GM23248 (cell line): ENCODE results near the gene KRTAP22-2. TPM values are rescaled to one million over a fixed set of nuclear protein-coding genes. Genes with fewer than 3 reads are reported as not detected.

Experiments
- DNase-seq: peaks from one replicate; pipeline ENCODE4 v3.0.0-alpha.2; 2015
- H2AFZ ChIP-seq: fragments of 200-600 bp; sonication (generic); 2 replicates; pipeline ENCODE4 v1.6.1; 2016; ENCODE audit warnings: antibody characterized with exemption
- H3F3A ChIP-seq: fragments of 200-600 bp; sonication (generic); 2 replicates; pipeline ENCODE4 v1.6.1; 2016; ENCODE audit warnings: mild to moderate bottlenecking, antibody characterized with exemption, mixed run types; ENCODE audit not compliant: insufficient read depth
- H3K27ac ChIP-seq: fragments of 200-600 bp; sonication (generic); 2 replicates; pipeline ENCODE4 v1.5.1; 2016; ENCODE audit warnings: mild to moderate bottlenecking
- H3K27me3 ChIP-seq: fragments of 200-600 bp; sonication (generic); replicated peaks from 2 replicates; pipeline ENCODE4 v1.6.1; 2016; ENCODE audit warnings: mild to moderate bottlenecking; ENCODE audit not compliant: insufficient read depth
- H3K36me3 ChIP-seq: fragments of 200-600 bp; sonication (generic); 2 replicates; pipeline ENCODE4 v1.6.1; 2016; ENCODE audit warnings: low read depth, mild to moderate bottlenecking
- H3K4me1 ChIP-seq: fragments of 200-600 bp; sonication (generic); 2 replicates; pipeline ENCODE4 v1.6.1; 2016; ENCODE audit warnings: mild to moderate bottlenecking; ENCODE audit not compliant: insufficient read depth
- H3K4me2 ChIP-seq: fragments of 200-600 bp; sonication (generic); one replicate; pipeline ENCODE4 v1.6.1; 2016; ENCODE audit warnings: mild to moderate bottlenecking; ENCODE audit not compliant: unreplicated experiment
- H3K4me3 ChIP-seq: fragments of 200-600 bp; sonication (generic); 2 replicates; pipeline ENCODE4 v1.5.1; 2016; ENCODE audit warnings: mild to moderate bottlenecking
- H3K79me2 ChIP-seq: fragments of 200-600 bp; sonication (generic); 2 replicates; pipeline ENCODE4 v1.6.1; 2016; ENCODE audit warnings: mild to moderate bottlenecking; ENCODE audit not compliant: insufficient read depth
- H3K9ac ChIP-seq: fragments of 200-600 bp; sonication (generic); 2 replicates; pipeline ENCODE4 v1.6.1; 2016; ENCODE audit warnings: mild to moderate bottlenecking
- H3K9me2 ChIP-seq: fragments of 200-600 bp; sonication (generic); 2 replicates; pipeline ENCODE4 v1.6.1; 2016; ENCODE audit warnings: mixed run types, mild to moderate bottlenecking, moderate library complexity; ENCODE audit not compliant: insufficient read depth
- H3K9me3 ChIP-seq: fragments of 200-600 bp; sonication (generic); one replicate; pipeline ENCODE4 v1.6.1; 2017; ENCODE audit warnings: low read depth
- H4K20me1 ChIP-seq: fragments of 200-600 bp; sonication (generic); 2 replicates; pipeline ENCODE4 v1.6.0; 2016; ENCODE audit not compliant: insufficient read depth
- EZH2 ChIP-seq: fragments of 200-600 bp; sonication (generic); IDR thresholded peaks from 2 replicates; pipeline ENCODE4 v1.6.1; 2018; ENCODE audit warnings: antibody characterized with exemption, mild to moderate bottlenecking; ENCODE audit not compliant: insufficient read depth, poor library complexity, severe bottlenecking
- EZH2phosphoT487 ChIP-seq: fragments of 200-600 bp; sonication (generic); IDR thresholded peaks from 2 replicates; pipeline ENCODE4 v1.6.1; 2018; ENCODE audit warnings: antibody characterized with exemption, moderate library complexity, mild to moderate bottlenecking, low read depth; ENCODE audit not compliant: insufficient read depth
- WGBS, 2 experiments: methylation state at CpG; one replicate each; pipeline ENCODE4 v1.1.6; 2015 to 2017; ENCODE audit warnings: low lambda C conversion rate in 2 of 2, low coverage in 1 of 2; ENCODE audit errors: missing lambda C conversion rate in 2 of 2; 5-methylcytosine and 5-hydroxymethylcytosine counted together
- in situ Hi-C: fragments of 300-500 bp; cut with MboI; formaldehyde crosslinking; loops from 2 replicates; pipeline ENCODE4 v1.15.0; 2020
- polyA plus RNA-seq: library from polyadenylated mRNA; unstranded; fragments of >200 nt; fragmentation: Nextera tagmentation; extraction: Ambion mirVana; gene quantifications from 2 replicates; pipeline ENCODE4 v1.2.1, GENCODE V29; 2016
- total RNA-seq: library from RNA; depleted of rRNA; stranded (reverse); fragments of >200 nt; shearing (Covaris generic); gene quantifications from 2 replicates; pipeline ENCODE4 v1.2.3, GENCODE V29; 2014

KRTAP22-2 gene
- total and polyA plus RNA-seq, 2 experiments from 2014 or later: not detected

GRCh38 chr21:30561957-30562356 lies 28.2 kb downstream of the KRTAP22-2 start:
- Histone ChIP-seq H4K20me1 (no peaks in the 10 kb centered on the region), H3K9me2 (no peaks in the 10 kb centered on the region), H3K79me2 (no peaks in the 10 kb centered on the region), H3K4me1 (no peaks in the 10 kb centered on the region), H3K27ac (no peak overlapping the region), H3K36me3 (no peaks in the 10 kb centered on the region), H3K9me3 (no peaks in the 10 kb centered on the region), H3F3A (no peaks in the 10 kb centered on the region), H3K27me3 (no peaks in the 10 kb centered on the region), H3K4me2 (no peak overlapping the region), H3K4me3 (no peak overlapping the region), H2AFZ (no peak overlapping the region), H3K9ac (no peak overlapping the region)
- no peak for DNase-seq
- in situ Hi-C loops: no loop called here
- TF ChIP-seq EZH2phosphoT487: no peak
- TF ChIP-seq EZH2: no peak
- 17% methylated on average over 2 of the region's 2 CpGs for whole genome bisulfite sequencing, 2 experiments

- no peaks in the 10 kb centered on the region for H3K27me3 ChIP-seq
- no peaks in the 10 kb centered on the region for H3K9me2 ChIP-seq
- no peaks in the 10 kb centered on the region for H3K9me3 ChIP-seq
- no peak within 1 kb of the TSS for H3K9ac ChIP-seq
- H3K27ac ChIP-seq: no peak within 1 kb of the TSS
- H3K36me3 ChIP-seq: no peaks in the 10 kb centered on the region
- H3K4me1 ChIP-seq: no peaks in the 10 kb centered on the region
- no peaks in the 10 kb centered on the region for H3K79me2 ChIP-seq
- in situ Hi-C loops: no loop called here
- TF ChIP-seq EZH2: no peak
- no peak for TF ChIP-seq EZH2phosphoT487
- H2AFZ ChIP-seq: no peak within 1 kb of the TSS
- H3F3A ChIP-seq: no peaks in the 10 kb centered on the region
- no peak within 1 kb of the TSS for H3K4me2 ChIP-seq
- 25 to 34% methylated on average over 2 of the region's 2 CpGs for WGBS, 2 experiments
- no peak within 1 kb of the TSS for H3K4me3 ChIP-seq
- DNase-seq: no peak
- H4K20me1 ChIP-seq: no peaks in the 10 kb centered on the region
Measured at GRCh38 chr21:30561264-30561895, 28.8 kb downstream of the KRTAP22-2 start, which contains the start of gene KRTAP19-7. KRTAP19-7 (minus strand) TSS chr21:30561314; CDS start chr21:30561289, 25 bp downstream.

GRCh38 chr21:30555095-30555494 lies 35.1 kb downstream of the KRTAP22-2 start:
- H3F3A ChIP-seq: no peaks in the 10 kb centered on the region
- H4K20me1 ChIP-seq: no peaks in the 10 kb centered on the region
- no peaks in the 10 kb centered on the region for H3K79me2 ChIP-seq
- in situ Hi-C loops: no loop called here
- no peak overlapping the region for H3K9ac ChIP-seq
- peaks cover 3% of the 10 kb centered on the region for H3K9me3 ChIP-seq
- H3K9me2 ChIP-seq: no peaks in the 10 kb centered on the region
- H3K4me2 ChIP-seq: no peak overlapping the region
- H3K4me3 ChIP-seq: no peak overlapping the region
- no peak for DNase-seq
- H3K27me3 ChIP-seq: no peaks in the 10 kb centered on the region
- TF ChIP-seq EZH2phosphoT487: no peak
- no peak for TF ChIP-seq EZH2
- H3K36me3 ChIP-seq: no peaks in the 10 kb centered on the region
- H3K27ac ChIP-seq: no peak overlapping the region
- WGBS, 2 experiments: 18 to 27% methylated on average over 2 of the region's 2 CpGs
- H2AFZ ChIP-seq: no peak overlapping the region
- no peaks in the 10 kb centered on the region for H3K4me1 ChIP-seq

- Histone ChIP-seq H3K9me3 (peaks cover 3% of the 10 kb centered on the region), H3K27ac (no peak overlapping the region), H3K9ac (no peak overlapping the region), H3K4me1 (no peaks in the 10 kb centered on the region), H3F3A (no peaks in the 10 kb centered on the region), H3K79me2 (no peaks in the 10 kb centered on the region), H4K20me1 (no peaks in the 10 kb centered on the region), H3K36me3 (no peaks in the 10 kb centered on the region), H3K9me2 (no peaks in the 10 kb centered on the region), H3K4me3 (no peak overlapping the region), H2AFZ (no peak overlapping the region), H3K4me2 (no peak overlapping the region), H3K27me3 (no peaks in the 10 kb centered on the region)
- DNase-seq: no peak
- in situ Hi-C loops: no loop called here
- TF ChIP-seq EZH2phosphoT487: no peak
- TF ChIP-seq EZH2: no peak
- 4 to 20% methylated on average over 1 of the region's 1 CpG for WGBS, 2 experiments
Measured at GRCh38 chr21:30552782-30553181, 37.4 kb downstream of the KRTAP22-2 start.
